GM18511 (cell line): Measurements from ENCODE around the gene OR5M10.
"Not testable (repeated sequence)": the region's sequence is repeated elsewhere in the genome, so short reads cannot be mapped to it uniquely, and the experiment has no call there.

Source experiments
- ATAC-seq: cut with Tn5 transposase; IDR thresholded peaks from one replicate; pipeline ENCODE4 v1.9.1; 2021; ENCODE audit warnings: mild to moderate bottlenecking, moderate library complexity; ENCODE audit not compliant: unreplicated experiment

OR5M10 gene

GRCh38 chr11:56577621-56578020 lies at the start of gene OR5M10:
TSS of gene OR5M10 (minus strand) at chr11:56577721. CDS start at chr11:56577721, 0 bp downstream.
- ATAC-seq: no peak

DNA sequence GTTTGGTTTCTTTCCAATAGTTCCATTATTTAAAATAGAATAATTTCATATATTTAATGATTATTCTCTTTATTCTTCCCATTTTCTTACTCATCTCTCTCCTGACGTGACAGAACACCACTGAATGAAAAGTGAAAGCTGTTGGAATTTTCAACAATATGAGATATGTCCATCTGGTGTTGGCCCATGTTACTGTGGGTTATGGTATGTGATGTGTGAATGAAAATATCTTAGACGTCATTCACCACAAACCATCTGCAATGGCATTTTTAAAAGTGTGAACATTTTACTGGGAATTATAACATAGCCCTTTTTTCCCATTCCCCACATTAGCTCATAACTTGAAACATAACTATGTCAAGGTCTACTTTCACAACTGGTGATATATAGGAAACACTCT lies 48.4 kb upstream of the OR5M10 start:
- no peak for ATAC-seq

DNA sequence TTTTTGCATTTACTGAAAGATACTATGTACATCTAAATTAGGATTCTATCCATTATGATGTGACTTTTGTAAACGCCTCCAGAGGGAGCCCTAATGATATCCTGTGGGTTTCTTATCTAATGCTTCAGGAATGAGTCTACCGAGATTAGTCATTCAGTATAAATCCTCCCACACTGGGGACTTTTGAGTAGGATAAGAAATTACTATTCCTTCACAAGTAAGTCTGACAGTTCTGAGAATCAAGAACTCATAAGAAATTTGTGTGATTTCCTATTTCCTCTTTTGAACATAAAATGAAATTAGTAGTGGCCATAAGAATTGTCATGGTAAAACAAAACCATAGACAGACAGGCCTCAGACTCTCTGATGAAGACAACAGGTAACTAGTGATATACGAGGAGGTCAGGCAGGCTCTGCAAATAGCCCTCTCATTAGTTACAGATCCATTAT lies 47.2 kb upstream of the OR5M10 start:
- ATAC-seq: peak; percentile 51

- ATAC-seq: no peak
These were observed 33.7 kb upstream of the OR5M10 start for GRCh38 chr11:56611174-56611573.

- not testable (repeated sequence) for ATAC-seq
These were observed 14.7 kb upstream of the OR5M10 start for GRCh38 chr11:56592088-56592717.

GRCh38 chr11:56558574-56558973 lies 18.9 kb downstream of the OR5M10 start:
- no peak for ATAC-seq

GRCh38 chr11:56554691-56555090 lies 22.8 kb downstream of the OR5M10 start:
- not testable (repeated sequence) for ATAC-seq

DNA sequence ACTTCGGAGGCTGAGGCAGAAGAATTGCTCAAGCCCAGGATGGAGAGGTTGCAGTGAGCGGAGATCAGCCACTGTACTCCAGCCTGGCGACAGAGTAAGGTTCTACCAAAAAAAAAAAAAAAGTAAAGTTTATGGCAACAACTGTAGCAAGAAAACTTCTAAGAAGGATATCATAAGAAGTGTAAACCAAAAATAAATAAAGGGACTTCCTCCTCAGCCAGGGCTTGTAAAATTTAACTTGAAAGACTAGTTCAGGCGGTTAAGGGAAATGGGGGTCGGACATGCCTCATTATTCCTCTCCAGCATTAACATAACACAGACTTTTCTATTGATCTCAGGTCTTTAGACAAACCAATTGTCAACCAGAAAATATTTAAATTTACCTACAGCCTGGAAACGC lies 32.0 kb downstream of the OR5M10 start:
- ATAC-seq: no peak

DNA sequence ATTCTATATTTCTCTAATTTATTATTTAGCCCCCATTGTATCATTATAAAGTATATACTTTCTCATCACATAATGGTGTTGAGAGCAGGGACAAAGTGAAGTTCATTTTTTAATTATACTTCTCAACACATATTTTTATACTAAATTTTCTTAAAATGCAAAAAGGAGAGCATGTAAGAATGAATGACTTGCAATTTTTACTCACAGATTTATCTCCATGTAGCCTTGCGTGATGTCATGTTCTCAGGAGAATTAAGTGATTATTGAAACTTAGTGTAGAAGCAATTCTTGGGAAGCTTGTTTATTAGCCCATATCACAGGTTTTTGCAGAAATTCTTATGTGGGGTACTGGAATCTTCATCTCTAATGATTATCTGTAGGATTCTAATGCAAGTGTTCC lies 33.8 kb downstream of the OR5M10 start:
- ATAC-seq: no peak

GRCh38 chr11:56543157-56543556 lies 34.4 kb downstream of the OR5M10 start, which contains the start of gene OR5M11:
TSS of gene OR5M11 (minus strand) at chr11:56543257. CDS start at chr11:56543257, 0 bp downstream.
- no peak for ATAC-seq

GRCh38 chr11:56533054-56533740 lies 44.3 kb downstream of the OR5M10 start:
- no peak for ATAC-seq

- no peak for ATAC-seq
These were observed 45.7 kb downstream of the OR5M10 start for GRCh38 chr11:56531856-56532255.
